Coronary artery (tissue), 2 donors: Measurements from ENCODE around the gene ACOT13.
"Not testable (repeated sequence)": the region's sequence is repeated elsewhere in the genome, so short reads cannot be mapped to it uniquely, and the experiment has no call there.

ENCODE experiments used
- DNase-seq: peaks from one replicate; pipeline ENCODE4 v3.0.0-alpha.2; 2017; ENCODE audit warnings: low spot score
- H3K27ac ChIP-seq, 2 donors: fragments of 200-600 bp; sonication (generic); one replicate each; pipeline ENCODE4 v1.5.1; 2016 to 2019
- H3K4me3 ChIP-seq: fragments of 200-600 bp; sonication (generic); 2 replicates; pipeline ENCODE4 v1.5.1; 2016; ENCODE audit warnings: mild to moderate bottlenecking, moderate library complexity
- TF ChIP-seq, protein P1 (sequence below): fragments of 200-600 bp; sonication (generic); IDR thresholded peaks from one replicate; pipeline ENCODE4 v1.5.1; 2019; ENCODE audit warnings: antibody characterized with exemption

ACOT13 gene

GRCh38 chr6:24721461-24722215 is 54.8 kb downstream of the ACOT13 start:
- Histone ChIP-seq H3K27ac (peak overlapping the region; percentile 92 to 98), H3K4me3 (peak overlapping the region; percentile 95)
- TF ChIP-seq, protein P1, sequence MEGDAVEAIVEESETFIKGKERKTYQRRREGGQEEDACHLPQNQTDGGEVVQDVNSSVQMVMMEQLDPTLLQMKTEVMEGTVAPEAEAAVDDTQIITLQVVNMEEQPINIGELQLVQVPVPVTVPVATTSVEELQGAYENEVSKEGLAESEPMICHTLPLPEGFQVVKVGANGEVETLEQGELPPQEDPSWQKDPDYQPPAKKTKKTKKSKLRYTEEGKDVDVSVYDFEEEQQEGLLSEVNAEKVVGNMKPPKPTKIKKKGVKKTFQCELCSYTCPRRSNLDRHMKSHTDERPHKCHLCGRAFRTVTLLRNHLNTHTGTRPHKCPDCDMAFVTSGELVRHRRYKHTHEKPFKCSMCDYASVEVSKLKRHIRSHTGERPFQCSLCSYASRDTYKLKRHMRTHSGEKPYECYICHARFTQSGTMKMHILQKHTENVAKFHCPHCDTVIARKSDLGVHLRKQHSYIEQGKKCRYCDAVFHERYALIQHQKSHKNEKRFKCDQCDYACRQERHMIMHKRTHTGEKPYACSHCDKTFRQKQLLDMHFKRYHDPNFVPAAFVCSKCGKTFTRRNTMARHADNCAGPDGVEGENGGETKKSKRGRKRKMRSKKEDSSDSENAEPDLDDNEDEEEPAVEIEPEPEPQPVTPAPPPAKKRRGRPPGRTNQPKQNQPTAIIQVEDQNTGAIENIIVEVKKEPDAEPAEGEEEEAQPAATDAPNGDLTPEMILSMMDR, result no peak
- no peak for DNase-seq

- TF ChIP-seq, protein P1, result no peak
- DNase-seq, result no peak
- Histone ChIP-seq H3K4me3 (no peak overlapping the region), H3K27ac (no peak overlapping the region)
Measured at GRCh38 chr6:24723270-24723669, 56.4 kb downstream of the ACOT13 start.

DNA sequence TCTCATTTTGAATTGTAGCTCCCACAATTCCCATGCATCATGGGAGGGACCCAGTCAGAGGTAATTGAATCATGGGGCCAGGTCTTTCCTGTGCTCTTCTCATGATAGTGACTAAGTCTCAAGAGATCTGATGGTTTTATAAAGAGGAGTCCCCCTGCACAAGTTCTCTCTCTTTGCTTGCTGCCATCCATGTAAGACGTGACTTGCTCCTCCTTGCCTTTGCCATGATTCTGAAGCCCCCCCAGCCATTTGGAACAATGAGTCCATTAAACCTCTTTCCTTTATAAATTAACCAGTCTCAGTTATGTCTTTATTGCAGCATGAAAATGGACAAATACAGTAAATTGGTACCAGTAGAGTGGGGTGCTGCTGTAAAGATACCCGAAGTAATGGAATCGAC is 63.8 kb downstream of the ACOT13 start:
- H3K4me3 ChIP-seq, DNase-seq, H3K27ac ChIP-seq: not testable (repeated sequence)

DNA sequence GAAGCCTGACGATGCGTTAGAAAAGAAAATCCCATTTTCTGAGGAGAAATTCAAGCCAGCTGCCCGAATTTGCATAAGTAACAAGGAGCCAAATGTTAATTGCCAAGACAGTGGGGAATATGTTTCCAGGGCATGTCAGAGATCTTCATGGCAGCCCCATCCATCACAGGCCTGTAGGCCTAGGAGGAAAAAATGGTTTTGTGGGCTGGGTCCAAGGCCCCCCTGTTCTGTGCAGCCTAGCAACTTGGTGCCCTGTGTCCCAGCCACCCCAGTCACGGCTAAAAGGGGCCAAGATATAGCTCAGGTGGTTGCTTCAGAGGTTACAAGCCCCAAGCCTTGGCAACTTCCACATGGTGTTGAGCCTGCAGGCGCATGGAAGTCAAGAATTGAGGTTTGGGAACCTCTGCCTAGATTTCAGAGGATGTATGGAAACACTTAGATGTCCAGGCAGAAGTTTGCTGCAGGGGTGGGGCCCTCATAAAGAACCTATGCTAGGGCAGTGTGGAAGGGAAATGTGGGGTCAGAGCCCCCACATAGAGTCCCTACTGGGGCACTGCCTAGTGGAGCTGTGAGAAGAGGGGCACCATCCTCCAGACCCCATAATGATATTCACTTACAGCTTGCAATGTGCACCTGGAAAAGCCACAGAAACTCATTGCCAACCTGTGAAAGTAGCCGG is 64.7 kb downstream of the ACOT13 start:
- not testable (repeated sequence) for DNase-seq, H3K4me3 ChIP-seq

DNA sequence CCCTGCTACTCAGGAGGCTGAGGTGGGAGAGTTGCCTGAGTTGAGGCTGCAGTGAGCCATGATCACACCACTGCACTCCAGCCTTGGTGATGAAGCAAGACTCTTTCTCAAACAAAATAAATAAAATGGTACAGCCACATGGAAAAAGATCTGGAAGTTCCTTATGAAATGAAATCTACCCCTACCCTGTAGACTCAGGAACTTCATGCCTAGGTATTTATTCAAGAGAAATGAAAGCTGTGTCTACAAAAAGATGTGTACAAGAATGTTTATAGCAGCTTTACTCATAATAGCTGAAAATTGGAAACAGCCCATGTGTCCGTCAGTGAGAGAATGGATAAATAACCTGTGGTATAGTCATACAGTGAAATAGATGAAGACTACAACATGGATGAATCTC is 67.3 kb downstream of the ACOT13 start:
- Histone ChIP-seq H3K4me3 (no peak overlapping the region), H3K27ac (no peak overlapping the region)
- DNase-seq, result no peak
- TF ChIP-seq, protein P1, result no peak

More for the DNA sequence above, 64.7 kb downstream of the ACOT13 start:
- not testable (repeated sequence) for H3K27ac ChIP-seq

DNA sequence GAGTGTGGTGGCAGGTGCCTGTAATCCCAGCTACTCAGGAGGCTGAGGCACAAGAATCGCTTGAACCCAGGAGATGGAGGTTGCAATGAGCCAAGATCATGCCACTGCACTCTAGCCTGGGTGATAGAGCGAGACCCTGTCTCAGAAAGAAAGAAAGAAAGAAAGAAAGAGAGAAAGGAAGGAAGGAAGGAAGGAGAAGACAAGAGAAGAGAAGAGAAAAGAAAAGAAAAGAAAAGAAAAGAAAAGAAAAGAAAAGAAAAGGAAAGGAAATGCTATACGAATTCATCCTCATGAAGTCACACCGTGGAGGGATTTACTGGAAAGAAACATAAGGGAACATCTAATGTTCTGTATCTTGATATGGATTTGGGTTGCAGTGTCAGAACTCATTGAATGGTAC is 67.8 kb downstream of the ACOT13 start:
- H3K4me3 ChIP-seq, DNase-seq, H3K27ac ChIP-seq: not testable (repeated sequence)

GRCh38 chr6:24738741-24739140 is 71.9 kb downstream of the ACOT13 start:
- DNase-seq, result no peak
- no peak overlapping the region for H3K27ac ChIP-seq
- TF ChIP-seq, protein P1, result no peak
- H3K4me3 ChIP-seq, result no peak overlapping the region

DNA sequence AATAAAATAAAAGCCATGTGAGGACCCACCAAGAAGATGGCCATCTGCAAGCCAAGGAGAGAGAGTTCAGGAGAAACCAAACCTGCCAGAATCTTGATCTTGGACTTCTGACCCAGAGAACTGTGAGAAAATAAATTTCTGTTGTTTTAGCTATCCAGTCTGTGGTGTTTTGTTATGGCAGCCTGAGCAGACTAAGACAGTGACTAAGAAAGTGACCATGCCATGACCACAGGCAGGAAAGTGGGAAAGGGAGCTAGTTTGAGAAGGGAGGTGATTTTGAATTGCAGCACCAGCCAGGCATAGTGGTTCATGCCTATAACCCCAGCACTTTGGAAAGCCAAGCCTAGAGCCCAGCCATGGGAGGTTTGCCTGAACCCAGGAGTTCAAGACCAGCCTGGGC is 74.0 kb downstream of the ACOT13 start:
- DNase-seq, result no peak
- Histone ChIP-seq H3K4me3 (no peak overlapping the region), H3K27ac (no peak overlapping the region)
- TF ChIP-seq, protein P1, result no peak
